Measurements from ENCODE around the gene HHAT.

GRCh38 chr1:210483821-210484220 lies 155.1 kb downstream of the HHAT start:
- TF ChIP-seq CTCF (conservative IDR thresholded peaks at IDR 0.05; ENCODE audit: low read depth, low read length) (no peak), EZH2 (IDR thresholded peaks at IDR 0.05; ENCODE audit: borderline replicate concordance, low read depth, low read length, poor library complexity, severe bottlenecking) (no peak)
